ENCODE measurements around the gene FGF1.

FGF1 gene

GRCh38 chr5:142674531-142675469 lies 11.1 kb downstream of the FGF1 start:
- DNase-seq (ENCODE audit: extremely low read depth, insufficient read length), result no peak
- Histone ChIP-seq H3K4me3 (replicated peaks; ENCODE audit: low read depth, low read length) (no peak overlapping the region), H3K36me3 (ENCODE audit: control insufficient read depth, insufficient read depth, low read length) (no peaks in the 10 kb centered on the region), H3K27me3 (replicated peaks; ENCODE audit: control insufficient read depth, insufficient read depth, low read length) (no peaks in the 10 kb centered on the region; the same call in 1 of the 2 replicates)
- no peak for TF ChIP-seq CTCF (IDR thresholded peaks at IDR 0.05; ENCODE audit: insufficient read depth, low read length, poor library complexity, severe bottlenecking)

- DNase-seq (ENCODE audit: extremely low read depth, insufficient read length), result no peak
- no peak for TF ChIP-seq CTCF (IDR thresholded peaks at IDR 0.05; ENCODE audit: insufficient read depth, low read length, poor library complexity, severe bottlenecking)
- no peaks in the 10 kb centered on the region for H3K27me3 ChIP-seq (replicated peaks; ENCODE audit: control insufficient read depth, insufficient read depth, low read length)
- H3K4me3 ChIP-seq (replicated peaks; ENCODE audit: low read depth, low read length), result no peak overlapping the region
- H3K36me3 ChIP-seq (ENCODE audit: control insufficient read depth, insufficient read depth, low read length), result no peaks in the 10 kb centered on the region
These were observed 14.1 kb downstream of the FGF1 start for GRCh38 chr5:142671801-142672200.

DNA sequence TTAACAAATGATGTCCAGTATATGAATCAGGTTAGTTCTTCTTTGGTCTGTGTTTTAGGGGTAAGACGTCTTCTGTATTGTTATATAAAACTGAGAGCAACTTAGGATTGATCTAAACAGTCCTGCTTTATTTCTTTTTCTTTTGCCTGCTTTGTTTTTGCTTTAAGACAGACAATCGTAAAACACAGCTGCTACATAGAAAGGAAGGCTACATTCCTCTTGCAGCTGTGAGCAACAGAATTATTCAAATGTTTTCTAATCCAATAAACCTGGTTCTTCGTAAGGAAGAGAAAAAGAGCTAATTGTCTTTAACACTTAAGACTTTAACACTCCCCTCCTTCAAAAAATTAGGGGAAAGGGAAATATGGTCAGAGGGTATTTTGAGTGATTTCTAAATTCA lies 14.6 kb downstream of the FGF1 start:
- no peaks in the 10 kb centered on the region for H3K36me3 ChIP-seq (ENCODE audit: control insufficient read depth, insufficient read depth, low read length)
- no peak overlapping the region for H3K4me3 ChIP-seq (replicated peaks; ENCODE audit: low read depth, low read length)
- no peaks in the 10 kb centered on the region for H3K27me3 ChIP-seq (replicated peaks; ENCODE audit: control insufficient read depth, insufficient read depth, low read length)
- no peak for DNase-seq (ENCODE audit: extremely low read depth, insufficient read length)
- TF ChIP-seq CTCF (IDR thresholded peaks at IDR 0.05; ENCODE audit: insufficient read depth, low read length, poor library complexity, severe bottlenecking), result no peak

- no peaks in the 10 kb centered on the region for H3K36me3 ChIP-seq (ENCODE audit: control insufficient read depth, insufficient read depth, low read length)
- H3K4me3 ChIP-seq (replicated peaks; ENCODE audit: low read depth, low read length), result no peak overlapping the region
- H3K27me3 ChIP-seq (replicated peaks; ENCODE audit: control insufficient read depth, insufficient read depth, low read length), result no peaks in the 10 kb centered on the region
- no peak for TF ChIP-seq CTCF (IDR thresholded peaks at IDR 0.05; ENCODE audit: insufficient read depth, low read length, poor library complexity, severe bottlenecking)
- DNase-seq (ENCODE audit: extremely low read depth, insufficient read length), result no peak
These were observed 15.1 kb downstream of the FGF1 start for GRCh38 chr5:142670804-142671203.

DNA sequence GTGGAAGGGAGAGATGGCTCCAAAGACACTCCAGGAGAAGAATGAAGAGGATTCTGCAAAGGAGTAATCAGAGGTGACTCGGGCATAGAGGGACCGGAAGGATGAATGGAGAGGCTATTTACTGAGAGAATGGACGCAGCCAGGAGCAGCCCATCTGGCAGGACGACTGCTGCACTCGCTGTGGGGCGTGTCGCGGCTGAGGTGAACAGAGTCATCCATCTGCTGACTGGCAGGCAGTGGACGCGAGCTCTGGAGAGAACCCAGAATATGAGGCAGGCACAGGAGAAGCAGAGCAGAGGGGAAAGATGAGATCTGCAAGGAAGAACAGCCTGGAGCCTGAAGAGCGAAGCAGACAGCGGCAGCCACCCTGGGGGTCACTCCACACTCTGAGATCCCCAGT lies 16.4 kb downstream of the FGF1 start:
- no peak for DNase-seq (ENCODE audit: extremely low read depth, insufficient read length)
- Histone ChIP-seq H3K4me3 (replicated peaks; ENCODE audit: low read depth, low read length) (no peak overlapping the region), H3K27me3 (replicated peaks; ENCODE audit: control insufficient read depth, insufficient read depth, low read length) (no peaks in the 10 kb centered on the region), H3K36me3 (ENCODE audit: control insufficient read depth, insufficient read depth, low read length) (no peaks in the 10 kb centered on the region)
- TF ChIP-seq CTCF (IDR thresholded peaks at IDR 0.05; ENCODE audit: insufficient read depth, low read length, poor library complexity, severe bottlenecking), result no peak

Data from GM06990 (cell line).